HG03378 (cell line): ENCODE results near the gene GALNT14.

Experiments used
- ATAC-seq: cut with Tn5 transposase; IDR thresholded peaks from one replicate; pipeline ENCODE4 v1.9.1; 2021; ENCODE audit warnings: mild to moderate bottlenecking, moderate library complexity; ENCODE audit not compliant: unreplicated experiment

Gene GALNT14

GRCh38 chr2:31016648-31017047, 121.6 kb downstream of the GALNT14 start:
- no peak for ATAC-seq

DNA sequence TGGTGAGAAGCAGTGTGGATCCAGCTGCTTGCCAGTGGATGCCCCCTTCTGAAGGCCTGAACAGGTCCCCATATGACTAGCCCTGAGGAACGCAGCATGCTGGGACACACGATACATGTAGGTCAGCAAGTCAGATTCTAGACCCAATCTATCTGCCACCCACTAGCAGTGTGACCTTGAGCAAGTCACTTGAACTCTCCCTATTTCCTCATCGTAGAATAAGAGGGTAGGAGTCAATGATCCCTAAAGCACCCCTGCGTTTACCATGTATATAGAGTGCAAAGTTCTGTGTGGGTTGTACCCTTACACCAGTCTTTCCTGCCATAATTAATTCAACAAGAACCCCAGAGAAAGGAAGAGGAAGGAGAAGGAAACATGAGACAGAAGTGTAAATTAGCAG, 123.7 kb downstream of the GALNT14 start:
- ATAC-seq = no peak

- ATAC-seq = no peak
Observed at GRCh38 chr2:31013301-31013700, 124.9 kb downstream of the GALNT14 start.

DNA sequence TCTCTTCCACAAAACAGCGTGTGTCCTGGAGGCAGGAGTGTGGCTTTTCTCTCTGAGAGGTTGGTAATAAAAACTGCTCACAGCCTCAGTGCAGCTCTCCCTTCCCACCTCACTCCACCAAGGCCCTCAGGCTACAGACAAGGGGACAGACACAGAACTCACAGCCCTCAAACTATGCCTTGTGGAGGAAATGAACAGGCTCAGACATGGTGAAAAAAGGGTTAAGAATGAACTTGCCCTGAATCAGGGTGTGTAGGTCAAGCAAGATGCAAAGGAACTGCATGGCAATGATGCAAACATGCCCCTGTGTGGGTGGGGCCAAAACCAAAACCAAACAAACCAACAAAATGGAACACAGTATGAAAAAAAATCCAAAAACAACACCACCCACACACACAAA, 125.8 kb downstream of the GALNT14 start:
- ATAC-seq = no peak

GRCh38 chr2:31011587-31011986, 126.7 kb downstream of the GALNT14 start:
- ATAC-seq = no peak

GRCh38 chr2:31008561-31009114, 129.6 kb downstream of the GALNT14 start:
- no peak for ATAC-seq

GRCh38 chr2:31004257-31004656, 134.0 kb downstream of the GALNT14 start:
- ATAC-seq = no peak

- no peak for ATAC-seq
Observed at GRCh38 chr2:31003749-31004148, 134.5 kb downstream of the GALNT14 start.

GRCh38 chr2:31002537-31003150, 135.6 kb downstream of the GALNT14 start:
- ATAC-seq = no peak

- ATAC-seq = no peak
Observed at GRCh38 chr2:31000970-31001369, 137.3 kb downstream of the GALNT14 start.

DNA sequence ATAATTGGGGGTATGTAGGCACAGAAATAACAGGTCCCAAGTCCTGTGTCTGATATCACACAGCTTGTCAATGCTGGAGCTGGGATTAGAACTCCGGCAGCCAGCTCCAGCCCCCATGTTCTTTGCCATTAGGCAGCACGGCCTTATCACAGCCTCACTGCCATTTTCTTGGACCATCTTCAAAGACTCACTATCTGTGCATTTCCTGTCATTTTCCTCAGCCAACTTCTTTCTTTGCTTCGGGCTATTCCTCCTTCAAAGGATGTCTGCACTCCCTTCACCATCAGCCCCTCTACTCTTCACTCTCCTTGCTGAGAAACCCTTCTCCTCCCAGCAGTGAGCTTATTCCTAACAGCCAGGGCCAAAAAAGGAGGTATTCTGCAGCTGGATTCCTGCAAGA, 139.6 kb downstream of the GALNT14 start:
- ATAC-seq = no peak

DNA sequence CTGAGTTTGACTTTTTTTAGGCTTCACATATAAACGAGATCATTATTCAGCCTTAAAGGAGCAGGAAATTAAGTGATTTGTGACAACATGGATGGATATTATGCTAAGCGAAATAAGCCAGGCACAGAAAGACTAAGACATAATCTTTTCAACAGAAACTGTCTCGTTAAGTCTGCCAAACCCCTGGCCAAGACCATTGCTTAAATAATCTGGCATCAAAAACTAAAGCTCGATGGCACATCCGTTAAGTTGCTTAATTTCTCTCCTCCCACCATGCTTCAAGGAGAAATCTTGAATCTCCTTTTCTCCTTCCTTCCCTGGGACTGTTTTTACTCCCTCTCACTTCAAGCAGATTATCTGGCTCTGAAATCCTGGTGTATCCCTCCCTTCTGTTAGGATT, 140.3 kb downstream of the GALNT14 start:
- ATAC-seq = no peak

DNA sequence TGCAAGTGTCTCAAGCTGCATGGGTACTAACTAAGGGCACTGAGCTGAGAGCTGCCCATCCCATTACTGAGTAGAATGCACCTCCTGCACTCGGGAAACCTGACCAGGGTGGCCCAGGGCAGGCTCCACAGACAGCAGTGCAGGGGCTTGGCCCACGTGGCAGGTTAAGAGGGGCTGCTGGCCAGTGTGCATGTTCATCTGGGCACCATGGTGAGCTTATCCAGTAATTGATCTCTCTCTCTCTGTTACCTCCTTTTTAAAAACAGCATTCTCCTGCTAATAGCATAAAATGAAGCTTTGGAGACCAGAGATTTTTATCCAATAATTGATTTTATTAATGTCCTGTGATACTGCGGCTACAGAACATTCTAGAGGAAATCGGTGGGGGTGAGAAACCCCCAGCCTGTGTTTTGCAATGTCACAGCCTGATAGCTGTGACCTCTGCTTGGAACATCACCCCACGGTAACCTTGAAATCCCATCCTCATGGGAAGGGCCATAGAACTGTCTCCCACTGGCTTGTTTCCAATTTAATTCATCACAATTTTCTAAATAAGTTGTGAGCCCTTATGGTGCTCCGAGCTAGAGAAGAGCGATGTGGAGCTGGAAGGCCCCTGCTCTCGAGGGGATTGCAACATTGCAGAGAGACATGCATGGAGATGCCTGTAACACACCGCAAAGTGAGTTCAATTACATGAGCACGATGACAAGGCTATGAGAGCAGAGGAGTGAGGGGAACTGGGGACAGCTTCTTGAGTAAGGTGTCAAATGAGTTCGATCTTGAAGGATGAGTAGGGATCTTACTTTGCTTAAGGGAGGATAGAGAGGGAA, 143.8 kb downstream of the GALNT14 start:
- no peak for ATAC-seq

GRCh38 chr2:30992781-30993180, 145.5 kb downstream of the GALNT14 start:
- ATAC-seq = no peak

DNA sequence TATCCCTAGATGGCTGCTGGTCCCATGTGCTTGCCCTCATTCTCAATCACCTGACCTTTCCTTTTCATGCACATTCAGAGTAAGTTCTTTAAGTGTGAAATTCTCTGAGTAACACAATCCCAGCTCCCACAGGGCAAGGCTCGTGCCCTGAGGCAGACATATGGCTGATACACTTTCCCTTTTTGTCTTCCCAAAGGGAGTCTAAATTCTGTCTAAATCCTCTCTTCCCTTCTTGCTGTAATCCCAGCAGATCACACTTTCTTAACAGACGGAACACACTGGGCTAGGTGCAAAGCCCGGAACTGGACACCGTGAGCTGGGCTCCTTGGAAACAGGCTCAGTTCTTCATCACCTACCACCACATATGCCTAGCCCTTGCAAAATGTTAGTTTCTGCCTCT, 147.6 kb downstream of the GALNT14 start:
- no peak for ATAC-seq

GRCh38 chr2:30990176-30990575, 148.1 kb downstream of the GALNT14 start:
- ATAC-seq = no peak

- ATAC-seq = no peak
Observed at GRCh38 chr2:30989746-30990145, 148.5 kb downstream of the GALNT14 start.

GRCh38 chr2:30987566-30987965, 150.7 kb downstream of the GALNT14 start:
- no peak for ATAC-seq

DNA sequence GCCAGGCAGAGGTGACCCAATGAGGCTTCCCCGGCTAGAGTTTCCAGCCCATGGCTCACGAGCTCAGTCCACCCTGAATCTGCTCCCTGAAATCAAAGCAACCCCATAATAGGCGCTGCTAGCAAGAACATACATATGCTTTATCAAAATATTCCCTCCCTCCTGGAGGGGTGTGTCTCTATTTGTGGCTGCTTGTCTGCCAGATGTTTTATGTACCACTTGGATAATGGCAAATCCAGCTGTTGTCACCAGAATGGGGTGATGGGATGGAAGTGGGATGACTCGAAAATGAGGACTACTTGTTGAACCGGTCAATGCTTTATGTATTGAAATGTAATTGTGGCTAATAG, 152.0 kb downstream of the GALNT14 start:
- ATAC-seq = no peak

- no peak for ATAC-seq
Observed at GRCh38 chr2:30985493-30986230, 152.6 kb downstream of the GALNT14 start.

DNA sequence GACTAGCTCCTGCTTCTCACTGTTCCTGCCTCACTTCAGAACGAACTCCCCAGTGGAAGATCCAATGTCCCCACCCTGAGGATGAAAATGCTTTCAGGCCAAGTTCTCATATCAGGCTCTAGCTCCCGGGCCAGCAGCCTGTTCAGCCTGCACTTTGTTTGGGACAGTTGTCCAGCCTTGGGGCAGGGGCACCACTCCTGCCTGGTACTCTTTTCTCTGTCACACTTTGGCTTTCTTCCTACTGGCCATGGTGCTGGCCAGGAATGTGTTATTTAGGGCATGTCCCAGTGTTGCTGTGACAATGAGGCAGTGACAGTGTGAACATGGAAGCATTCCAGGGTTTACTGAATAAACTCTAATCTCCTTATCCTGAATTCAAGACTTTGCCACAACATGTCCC, 154.1 kb downstream of the GALNT14 start:
- no peak for ATAC-seq

DNA sequence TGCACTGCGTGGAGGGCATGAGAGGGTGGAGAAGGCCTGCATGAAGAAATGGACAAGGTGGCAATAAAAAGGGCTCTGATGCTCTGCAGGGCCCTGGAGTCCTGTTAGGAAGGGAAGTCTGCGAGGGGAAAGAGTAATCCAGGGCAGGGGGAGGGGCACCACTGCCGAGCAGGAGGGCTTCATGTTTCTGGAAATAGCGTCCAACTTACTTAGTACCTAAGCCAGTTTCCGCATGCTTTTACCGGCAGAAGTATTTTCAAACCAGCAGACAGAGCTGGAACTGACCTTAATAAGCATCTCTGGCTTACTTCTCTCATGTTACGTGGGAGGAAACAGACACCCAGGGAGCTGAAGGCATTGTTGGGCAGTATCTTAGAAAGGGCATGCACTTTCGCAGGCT, 156.7 kb downstream of the GALNT14 start:
- no peak for ATAC-seq
